Panc1 (cell line): Measurements from ENCODE around the gene DCAF16.

Experiments used
- CTCF ChIP-seq: fragments of 450-650 bp; IDR thresholded peaks from 2 replicates; pipeline ENCODE4 v1.5.1; 2017; ENCODE audit warnings: mild to moderate bottlenecking
- POLR2AphosphoS5 ChIP-seq: IDR thresholded peaks from 2 replicates; pipeline ENCODE4 v1.6.1; 2012; ENCODE audit warnings: mild to moderate bottlenecking, low read depth, low read length, moderate library complexity
- REST ChIP-seq, 2 experiments: IDR thresholded peaks; 2 replicates each; pipeline ENCODE4 v1.6.1; 2011 to 2012; ENCODE audit warnings: low read depth in 2 of 2, control low read depth in 1 of 2, low read length in 1 of 2, mild to moderate bottlenecking in 1 of 2, moderate library complexity in 1 of 2; ENCODE audit not compliant: insufficient read depth in 1 of 2

DNA sequence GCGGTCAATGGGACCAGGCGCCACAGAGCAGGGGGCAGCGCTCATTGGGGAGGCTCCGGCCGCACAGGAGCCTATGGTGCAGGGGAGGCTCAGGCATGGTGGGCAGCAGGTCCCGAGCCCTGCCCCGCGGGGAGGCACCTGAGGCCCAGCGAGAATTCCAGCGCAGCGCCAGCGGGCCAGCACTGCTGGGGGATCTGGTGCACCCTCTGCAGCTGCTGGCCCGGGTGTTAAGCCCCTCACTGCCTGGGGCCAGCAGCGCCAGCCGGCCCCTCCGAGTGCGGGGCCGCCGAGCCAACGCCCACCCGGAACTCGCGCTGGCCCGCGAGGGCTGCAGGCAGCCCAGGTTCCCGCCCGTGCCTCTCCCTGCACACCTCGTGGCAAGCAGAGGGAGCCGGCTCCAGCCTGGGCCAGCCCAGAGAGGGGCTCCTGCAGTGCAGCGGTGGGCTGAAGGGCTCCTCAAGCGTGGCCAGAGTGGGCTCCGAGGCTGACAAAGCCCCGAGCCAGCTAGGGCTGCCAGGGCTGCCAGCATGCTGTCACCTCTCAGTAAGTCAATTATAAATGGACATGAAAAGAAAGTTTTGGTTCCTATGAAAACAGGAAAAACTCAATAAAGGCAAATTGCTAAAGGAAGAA lies 43.6 kb downstream of the DCAF16 start:
- no peak for TF ChIP-seq POLR2AphosphoS5
- no peak for TF ChIP-seq REST (IDR thresholded peaks at IDR 0.05; ENCODE audit: insufficient read depth in 1 of 2, low read depth in 2 of 2, low read length in 1 of 2)
- TF ChIP-seq CTCF: no peak
